HCT116 (cell line): ENCODE data around the gene FAM240B.

Experiments used
- CEBPB ChIP-seq: IDR thresholded peaks from 2 replicates; pipeline ENCODE4 v1.6.1; 2012; ENCODE audit warnings: low read depth
- EZH2 ChIP-seq: fragments of 200-600 bp; sonication (generic); IDR thresholded peaks from 2 replicates; pipeline ENCODE4 v1.6.1; 2017; ENCODE audit warnings: antibody characterized with exemption, mixed run types
- EZH2phosphoT487 ChIP-seq: fragments of 200-600 bp; IDR thresholded peaks from 2 replicates; pipeline ENCODE4 v1.6.1; 2018; ENCODE audit warnings: antibody characterized with exemption, borderline replicate concordance
- POLR2A ChIP-seq: IDR thresholded peaks from 2 replicates; pipeline ENCODE4 v1.7.0; 2011; ENCODE audit warnings: borderline replicate concordance; ENCODE audit not compliant: insufficient read depth, insufficient read length; ENCODE audit errors: extremely low read depth
- POLR2AphosphoS5 ChIP-seq: IDR thresholded peaks from 2 replicates; pipeline ENCODE4 v1.6.1; 2011; ENCODE audit warnings: mild to moderate bottlenecking, low read depth, low read length, moderate library complexity
- RAD21 ChIP-seq: IDR thresholded peaks from 2 replicates; pipeline ENCODE4 v1.6.1; 2012; ENCODE audit warnings: low read depth, mild to moderate bottlenecking
- SP1 ChIP-seq: IDR thresholded peaks from 2 replicates; pipeline ENCODE4 v1.6.1; 2012; ENCODE audit warnings: low read depth
- SRF ChIP-seq: IDR thresholded peaks from 2 replicates; pipeline ENCODE4 v1.6.1; 2012; ENCODE audit warnings: low read depth
- YY1 ChIP-seq: IDR thresholded peaks from 2 replicates; pipeline ENCODE4 v1.6.1; 2011; ENCODE audit warnings: low read length, low read depth, moderate library complexity, mild to moderate bottlenecking; ENCODE audit not compliant: insufficient replicate concordance; ENCODE audit errors: extremely low read depth
- ZFX ChIP-seq: fragments of 450-650 bp; IDR thresholded peaks from 2 replicates; pipeline ENCODE4 v1.6.1; 2017
- ZNF274 ChIP-seq: fragments of 200-500 bp; sonication (Bioruptor generic); IDR thresholded peaks from 2 replicates; pipeline ENCODE4 v1.6.1; 2014; ENCODE audit warnings: mild to moderate bottlenecking, low read depth, low read length, inconsistent platforms
- TF ChIP-seq, protein P1 (sequence below): IDR thresholded peaks from 2 replicates; pipeline ENCODE4 v1.6.1; 2012
- TF ChIP-seq, protein P2 (sequence below), 3 experiments: fragments of 200-600 bp in 1 of 3; sonication (generic) in 1 of 3; IDR thresholded peaks in 2 of 3; conservative IDR thresholded peaks in 1 of 3; 2 replicates each; pipeline ENCODE4 v1.5.1; 2012 to 2017; ENCODE audit warnings: low read depth in 2 of 3, low read length in 2 of 3, antibody characterized with exemption in 1 of 3, borderline replicate concordance in 1 of 3, control low read depth in 1 of 3, mild to moderate bottlenecking in 1 of 3, mixed read lengths in 1 of 3, mixed run types in 1 of 3, moderate library complexity in 1 of 3; ENCODE audit not compliant: insufficient read depth in 1 of 3
- TF ChIP-seq, protein P3 (sequence below): IDR thresholded peaks from 2 replicates; pipeline ENCODE4 v1.6.1; 2012; ENCODE audit warnings: low read depth

DNA sequence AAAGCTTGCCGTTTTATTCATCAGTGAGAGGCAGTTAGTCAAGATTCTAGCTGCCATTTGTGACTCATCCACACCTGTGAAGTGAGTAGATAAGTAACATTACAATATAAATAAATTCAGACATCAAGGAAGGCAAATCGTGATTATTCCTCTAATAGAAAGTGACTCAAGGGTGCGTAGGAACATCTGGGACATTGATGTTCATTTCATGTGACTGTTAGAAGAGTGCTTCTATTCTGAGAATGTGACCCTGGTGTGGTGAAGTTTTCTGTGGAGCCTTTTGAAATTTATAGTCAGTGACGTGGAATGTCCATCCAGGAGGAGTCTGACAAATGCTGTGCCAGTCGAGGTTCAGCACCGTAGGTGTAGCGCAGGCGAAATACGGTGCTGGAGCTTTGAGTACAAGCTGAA lies 48.4 kb upstream of the FAM240B start:
- TF ChIP-seq SP1 (no peak), ZNF274 (no peak), YY1 (no peak), CEBPB (no peak), EZH2phosphoT487 (no peak), RAD21 (no peak), POLR2AphosphoS5 (no peak), POLR2A (no peak), EZH2 (no peak), SRF (no peak), ZFX (no peak)
- TF ChIP-seq, protein P1, sequence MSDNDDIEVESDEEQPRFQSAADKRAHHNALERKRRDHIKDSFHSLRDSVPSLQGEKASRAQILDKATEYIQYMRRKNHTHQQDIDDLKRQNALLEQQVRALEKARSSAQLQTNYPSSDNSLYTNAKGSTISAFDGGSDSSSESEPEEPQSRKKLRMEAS = no peak
- TF ChIP-seq, protein P2, sequence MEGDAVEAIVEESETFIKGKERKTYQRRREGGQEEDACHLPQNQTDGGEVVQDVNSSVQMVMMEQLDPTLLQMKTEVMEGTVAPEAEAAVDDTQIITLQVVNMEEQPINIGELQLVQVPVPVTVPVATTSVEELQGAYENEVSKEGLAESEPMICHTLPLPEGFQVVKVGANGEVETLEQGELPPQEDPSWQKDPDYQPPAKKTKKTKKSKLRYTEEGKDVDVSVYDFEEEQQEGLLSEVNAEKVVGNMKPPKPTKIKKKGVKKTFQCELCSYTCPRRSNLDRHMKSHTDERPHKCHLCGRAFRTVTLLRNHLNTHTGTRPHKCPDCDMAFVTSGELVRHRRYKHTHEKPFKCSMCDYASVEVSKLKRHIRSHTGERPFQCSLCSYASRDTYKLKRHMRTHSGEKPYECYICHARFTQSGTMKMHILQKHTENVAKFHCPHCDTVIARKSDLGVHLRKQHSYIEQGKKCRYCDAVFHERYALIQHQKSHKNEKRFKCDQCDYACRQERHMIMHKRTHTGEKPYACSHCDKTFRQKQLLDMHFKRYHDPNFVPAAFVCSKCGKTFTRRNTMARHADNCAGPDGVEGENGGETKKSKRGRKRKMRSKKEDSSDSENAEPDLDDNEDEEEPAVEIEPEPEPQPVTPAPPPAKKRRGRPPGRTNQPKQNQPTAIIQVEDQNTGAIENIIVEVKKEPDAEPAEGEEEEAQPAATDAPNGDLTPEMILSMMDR (IDR thresholded peaks at IDR 0.05 in 2 of 3, conservative IDR thresholded peaks at IDR 0.05 in 1 of 3; ENCODE audit: borderline replicate concordance in 1 of 3, insufficient read depth in 1 of 3, low read depth in 2 of 3, low read length in 2 of 3) = no peak
- TF ChIP-seq, protein P3, sequence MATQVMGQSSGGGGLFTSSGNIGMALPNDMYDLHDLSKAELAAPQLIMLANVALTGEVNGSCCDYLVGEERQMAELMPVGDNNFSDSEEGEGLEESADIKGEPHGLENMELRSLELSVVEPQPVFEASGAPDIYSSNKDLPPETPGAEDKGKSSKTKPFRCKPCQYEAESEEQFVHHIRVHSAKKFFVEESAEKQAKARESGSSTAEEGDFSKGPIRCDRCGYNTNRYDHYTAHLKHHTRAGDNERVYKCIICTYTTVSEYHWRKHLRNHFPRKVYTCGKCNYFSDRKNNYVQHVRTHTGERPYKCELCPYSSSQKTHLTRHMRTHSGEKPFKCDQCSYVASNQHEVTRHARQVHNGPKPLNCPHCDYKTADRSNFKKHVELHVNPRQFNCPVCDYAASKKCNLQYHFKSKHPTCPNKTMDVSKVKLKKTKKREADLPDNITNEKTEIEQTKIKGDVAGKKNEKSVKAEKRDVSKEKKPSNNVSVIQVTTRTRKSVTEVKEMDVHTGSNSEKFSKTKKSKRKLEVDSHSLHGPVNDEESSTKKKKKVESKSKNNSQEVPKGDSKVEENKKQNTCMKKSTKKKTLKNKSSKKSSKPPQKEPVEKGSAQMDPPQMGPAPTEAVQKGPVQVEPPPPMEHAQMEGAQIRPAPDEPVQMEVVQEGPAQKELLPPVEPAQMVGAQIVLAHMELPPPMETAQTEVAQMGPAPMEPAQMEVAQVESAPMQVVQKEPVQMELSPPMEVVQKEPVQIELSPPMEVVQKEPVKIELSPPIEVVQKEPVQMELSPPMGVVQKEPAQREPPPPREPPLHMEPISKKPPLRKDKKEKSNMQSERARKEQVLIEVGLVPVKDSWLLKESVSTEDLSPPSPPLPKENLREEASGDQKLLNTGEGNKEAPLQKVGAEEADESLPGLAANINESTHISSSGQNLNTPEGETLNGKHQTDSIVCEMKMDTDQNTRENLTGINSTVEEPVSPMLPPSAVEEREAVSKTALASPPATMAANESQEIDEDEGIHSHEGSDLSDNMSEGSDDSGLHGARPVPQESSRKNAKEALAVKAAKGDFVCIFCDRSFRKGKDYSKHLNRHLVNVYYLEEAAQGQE = no peak
